Activated CD8-positive, alpha-beta memory T cell treated with anti-CD3 and anti-CD28 coated beads, Interleukin-2, amount 10 ng/mL, durations not matched to agents 7 days and 5 days (primary cell): Measurements from ENCODE around the gene FLYWCH2. TPM values are rescaled to one million over a fixed set of nuclear protein-coding genes. Genes with fewer than 3 reads are reported as not detected.

Experiments
- total RNA-seq, 2 experiments: library from RNA; stranded (reverse); gene quantifications; one replicate each; pipeline ENCODE4 v1.2.3, GENCODE V29; 2021

Gene FLYWCH2
- total RNA-seq, 2 experiments from 2014 or later: 19.6 to 19.7 TPM

Other genes with a start within 250 kb of the FLYWCH2 start
- 10 to 100 TPM; 34.2 to 41.7 TPM for gene KCTD5, start 200.7 kb upstream of the FLYWCH2 start, total RNA-seq
- 1 to 10 TPM; 1.2 to 1.7 TPM for gene PRSS27, start 163.0 kb upstream of the FLYWCH2 start, total RNA-seq
- gene SRRM2, start 130.6 kb upstream of the FLYWCH2 start, total RNA-seq: 100 to 1,000 TPM; 631 to 651 TPM
- gene ELOB, start 105.9 kb upstream of the FLYWCH2 start, total RNA-seq: 100 to 1,000 TPM; 260 to 318 TPM
- not detected for gene PRSS33, start 95.7 kb upstream of the FLYWCH2 start, total RNA-seq
- not detected for gene PRSS41, start 84.7 kb upstream of the FLYWCH2 start, total RNA-seq
- gene PRSS21, start 66.0 kb upstream of the FLYWCH2 start, total RNA-seq: 10 to 100 TPM in 1 of 2 experiments, 1 to 10 TPM in 1; 6.0 to 10.3 TPM
- 1 to 10 TPM; 3.6 to 7.0 TPM for gene ZG16B, start 52.9 kb upstream of the FLYWCH2 start, total RNA-seq
- not detected for gene PRSS22, start 25.0 kb upstream of the FLYWCH2 start, total RNA-seq
- 10 to 100 TPM; 52.7 to 58.1 TPM for gene FLYWCH1, start 28.7 kb downstream of the FLYWCH2 start, total RNA-seq
- under 1 TPM; 0.35 to 0.40 TPM for gene KREMEN2, start 81.1 kb downstream of the FLYWCH2 start, total RNA-seq
- gene PAQR4, start 86.1 kb downstream of the FLYWCH2 start, total RNA-seq: 10 to 100 TPM; 58.7 to 62.9 TPM
- gene PKMYT1, start 97.2 kb downstream of the FLYWCH2 start, total RNA-seq: 100 to 1,000 TPM; 146 to 199 TPM
- under 1 TPM; 0.09 to 0.15 TPM for gene CLDN9, start 129.7 kb downstream of the FLYWCH2 start, total RNA-seq
- gene CLDN6, start 135.0 kb downstream of the FLYWCH2 start, total RNA-seq: not detected
- gene TNFRSF12A, start 137.2 kb downstream of the FLYWCH2 start, total RNA-seq: 1 to 10 TPM; 5.5 to 5.9 TPM
- gene HCFC1R1, start 140.7 kb downstream of the FLYWCH2 start, total RNA-seq: 10 to 100 TPM; 31.8 to 34.3 TPM
- 10 to 100 TPM; 45.6 to 51.5 TPM for gene THOC6, start 140.8 kb downstream of the FLYWCH2 start, total RNA-seq
- gene BICDL2, start 153.7 kb downstream of the FLYWCH2 start, total RNA-seq: under 1 TPM in 1 of 2 experiments, not detected in 1; 0.50 TPM
- 10 to 100 TPM; 34.0 to 88.3 TPM for gene MMP25, start 163.3 kb downstream of the FLYWCH2 start, total RNA-seq
- 1,000 to 10,000 TPM; 2,870 to 3,468 TPM for gene IL32, start 182.4 kb downstream of the FLYWCH2 start, total RNA-seq
- gene ZSCAN10, start 216.1 kb downstream of the FLYWCH2 start, total RNA-seq: under 1 TPM; 0.21 to 0.23 TPM
- gene ZNF205, start 229.4 kb downstream of the FLYWCH2 start, total RNA-seq: not detected